NT2/D1 (cell line): Measurements from ENCODE around the gene SEC14L1.

ENCODE experiments used
- SUZ12 ChIP-seq: IDR thresholded peaks from 2 replicates; pipeline ENCODE4 v1.6.1; 2011; ENCODE audit not compliant: insufficient read length, insufficient read depth; ENCODE audit errors: extremely low read depth
- YY1 ChIP-seq: IDR thresholded peaks from 2 replicates; pipeline ENCODE4 v1.6.1; 2011; ENCODE audit not compliant: insufficient read length, insufficient read depth
- ZNF274 ChIP-seq: IDR thresholded peaks from 2 replicates; pipeline ENCODE4 v1.6.1; 2011; ENCODE audit warnings: mild to moderate bottlenecking, low read depth, low read length

GRCh38 chr17:77132411-77133086 lies 8.2 kb upstream of the SEC14L1 start:
- TF ChIP-seq ZNF274, result no peak
- TF ChIP-seq SUZ12, result no peak
- TF ChIP-seq YY1, result no peak
